Type B pancreatic cell (in vitro differentiated cells): ENCODE results near the gene KRTAP10-7. TPM values are rescaled to one million over a fixed set of nuclear protein-coding genes. Genes with fewer than 3 reads are reported as not detected.
"Not testable (repeated sequence)": the region's sequence is repeated elsewhere in the genome, so short reads cannot be mapped to it uniquely, and the experiment has no call there.

Source experiments
- DNase-seq: peaks from one replicate; pipeline ENCODE4 v3.0.0; 2021; ENCODE audit warnings: mixed read lengths; ENCODE audit not compliant: unreplicated experiment; ENCODE audit errors: extremely low spot score
- H3K27ac Mint-ChIP-seq: 2 replicates; pipeline ENCODE4 v1.8.0; 2021; ENCODE audit warnings: mild to moderate bottlenecking, mixed read lengths
- H3K27me3 Mint-ChIP-seq: 2 replicates; pipeline ENCODE4 v1.8.0; 2021; ENCODE audit warnings: mixed read lengths
- H3K36me3 Mint-ChIP-seq: 2 replicates; pipeline ENCODE4 v1.8.0; 2021; ENCODE audit warnings: mixed read lengths
- H3K4me1 Mint-ChIP-seq: one replicate; pipeline ENCODE4 v1.8.0; 2021; ENCODE audit warnings: mixed read lengths; ENCODE audit not compliant: unreplicated experiment
- H3K4me3 Mint-ChIP-seq: 2 replicates; pipeline ENCODE4 v1.8.0; 2021; ENCODE audit warnings: mild to moderate bottlenecking, mixed read lengths
- H3K9me3 Mint-ChIP-seq: 2 replicates; pipeline ENCODE4 v1.8.0; 2021; ENCODE audit warnings: mixed read lengths
- CTCF ChIP-seq: fragments of 200-600 bp; sonication (generic); conservative IDR thresholded peaks from 2 replicates; pipeline ENCODE4 v1.5.0; 2021; ENCODE audit warnings: antibody characterized with exemption, mild to moderate bottlenecking
- total RNA-seq: library from RNA; stranded (reverse); gene quantifications from 2 replicates; pipeline ENCODE4 v1.2.1, GENCODE V29; 2021; ENCODE audit warnings: low replicate concordance

KRTAP10-7 gene
- total RNA-seq, 1 donor from 2014 or later = not detected

- peaks cover 8% of the 10 kb centered on the region for H3K27me3 Mint-ChIP-seq
- no peaks in the 10 kb centered on the region for H3K4me1 Mint-ChIP-seq
- H3K27ac Mint-ChIP-seq = no peak overlapping the region
- peaks cover 6% of the 10 kb centered on the region for H3K9me3 Mint-ChIP-seq
- no peaks in the 10 kb centered on the region for H3K36me3 Mint-ChIP-seq
- TF ChIP-seq CTCF = no peak
- H3K4me3 Mint-ChIP-seq = no peak overlapping the region
- no peak for DNase-seq
These were observed 2.9 kb downstream of the KRTAP10-7 start for GRCh38 chr21:44603109-44603875.

- no peaks in the 10 kb centered on the region for H3K36me3 Mint-ChIP-seq
- H3K27me3 Mint-ChIP-seq = peaks cover 8% of the 10 kb centered on the region
- no peaks in the 10 kb centered on the region for H3K4me1 Mint-ChIP-seq
- no peak for TF ChIP-seq CTCF
- no peak overlapping the region for H3K4me3 Mint-ChIP-seq
- DNase-seq = no peak
- no peak overlapping the region for H3K27ac Mint-ChIP-seq
- H3K9me3 Mint-ChIP-seq = peaks cover 3% of the 10 kb centered on the region
These were observed 3.5 kb downstream of the KRTAP10-7 start for GRCh38 chr21:44603911-44604310.

GRCh38 chr21:44606495-44606894 lies 6.1 kb downstream of the KRTAP10-7 start:
- H3K27ac Mint-ChIP-seq = no peak overlapping the region
- no peak overlapping the region for H3K4me3 Mint-ChIP-seq
- peaks cover 8% of the 10 kb centered on the region for H3K27me3 Mint-ChIP-seq
- DNase-seq = no peak
- H3K4me1 Mint-ChIP-seq = no peaks in the 10 kb centered on the region
- no peaks in the 10 kb centered on the region for H3K36me3 Mint-ChIP-seq
- H3K9me3 Mint-ChIP-seq = peaks cover 13% of the 10 kb centered on the region
- TF ChIP-seq CTCF = no peak

- Mint-ChIP-seq H3K36me3 (no peaks in the 10 kb centered on the region), H3K27ac (no peak overlapping the region), H3K4me3 (no peak overlapping the region), H3K27me3 (peaks cover 8% of the 10 kb centered on the region), H3K4me1 (no peaks in the 10 kb centered on the region), H3K9me3 (peaks cover 13% of the 10 kb centered on the region)
- no peak for TF ChIP-seq CTCF
- no peak for DNase-seq
These were observed 8.8 kb downstream of the KRTAP10-7 start for GRCh38 chr21:44609193-44609592.

- not testable (repeated sequence) for H3K27me3 Mint-ChIP-seq, H3K4me1 Mint-ChIP-seq, H3K36me3 Mint-ChIP-seq, H3K4me3 Mint-ChIP-seq, DNase-seq, H3K27ac Mint-ChIP-seq
- H3K9me3 Mint-ChIP-seq = peaks cover 13% of the 10 kb centered on the region
These were observed 9.9 kb downstream of the KRTAP10-7 start for GRCh38 chr21:44610157-44610843.

GRCh38 chr21:44611551-44611950 lies 11.2 kb downstream of the KRTAP10-7 start:
- no peak overlapping the region for H3K4me3 Mint-ChIP-seq
- H3K36me3 Mint-ChIP-seq = no peaks in the 10 kb centered on the region
- no peak overlapping the region for H3K27ac Mint-ChIP-seq
- TF ChIP-seq CTCF = no peak
- H3K27me3 Mint-ChIP-seq = peaks cover 4% of the 10 kb centered on the region
- DNase-seq = no peak
- H3K9me3 Mint-ChIP-seq = peaks cover 13% of the 10 kb centered on the region
- H3K4me1 Mint-ChIP-seq = no peaks in the 10 kb centered on the region
